Caco-2 (cell line): ENCODE data around the gene COL24A1. TPM values are rescaled to one million over a fixed set of nuclear protein-coding genes. Genes with fewer than 3 reads are reported as not detected.
"Not testable (repeated sequence)": the region's sequence is repeated elsewhere in the genome, so short reads cannot be mapped to it uniquely, and the experiment has no call there.

Experiments
- BruUV-seq: library from RNA; stranded (reverse); fragments of 400-500 nt; replicated peaks from 2 replicates; lab custom pipeline; 2021; lab: Mats Ljungman, UMichigan
- CTCF ChIA-PET: fragments of 300-600 bp; sonication (Branson Sonifier 250); formaldehyde crosslinking; loops from one replicate; lab custom pipeline; 2022; ENCODE audit warnings: antibody characterized with exemption; lab: Charles Lee
- POLR2A ChIA-PET: fragments of 300-600 bp; sonication (Branson Sonifier 250); formaldehyde crosslinking; loops from one replicate; lab custom pipeline; 2022; ENCODE audit warnings: antibody characterized with exemption; lab: Charles Lee
- DNase-seq, 2 experiments: peaks; one replicate each; pipeline versions ENCODE4 v3.0.0 to v3.0.0-alpha.2; 2020 to 2022
- H3K27me3 ChIP-seq: replicated peaks from 2 replicates; pipeline ENCODE4 v1.6.0; 2011; ENCODE audit warnings: low read length; ENCODE audit not compliant: control insufficient read depth, insufficient read depth
- H3K36me3 ChIP-seq: 2 replicates; pipeline ENCODE4 v1.5.1; 2011; ENCODE audit warnings: low read length; ENCODE audit not compliant: control insufficient read depth, insufficient read depth
- H3K4me1 ChIP-seq: fragments of 250-450 bp; sonication (Bioruptor Pico); 2 replicates; pipeline ENCODE4 v1.5.1; 2020; ENCODE audit warnings: mild to moderate bottlenecking
- H3K4me3 ChIP-seq: 2 replicates; pipeline ENCODE4 v1.5.1; 2011; ENCODE audit warnings: low read depth, mild to moderate bottlenecking, control low read depth, low read length
- H3K9me3 ChIP-seq: fragments of 250-450 bp; sonication (Bioruptor Pico); 2 replicates; pipeline ENCODE4 v1.5.1; 2020; ENCODE audit warnings: mild to moderate bottlenecking, moderate library complexity
- H3K27ac Mint-ChIP-seq: one replicate; pipeline ENCODE4 v1.8.0; 2022; ENCODE audit warnings: mixed read lengths; ENCODE audit not compliant: unreplicated experiment
- H3K27me3 Mint-ChIP-seq: one replicate; pipeline ENCODE4 v1.8.0; 2022; ENCODE audit warnings: mixed read lengths; ENCODE audit not compliant: insufficient read depth, unreplicated experiment
- H3K36me3 Mint-ChIP-seq: one replicate; pipeline ENCODE4 v1.8.0; 2022; ENCODE audit warnings: mild to moderate bottlenecking, mixed read lengths; ENCODE audit not compliant: insufficient read depth, unreplicated experiment
- H3K4me1 Mint-ChIP-seq: one replicate; pipeline ENCODE4 v1.8.0; 2022; ENCODE audit warnings: low read depth, mixed read lengths; ENCODE audit not compliant: unreplicated experiment
- H3K4me3 Mint-ChIP-seq: one replicate; pipeline ENCODE4 v1.8.0; 2022; ENCODE audit warnings: mild to moderate bottlenecking, moderate library complexity, mixed read lengths; ENCODE audit not compliant: unreplicated experiment
- H3K9me3 Mint-ChIP-seq: one replicate; pipeline ENCODE4 v1.8.0; 2022; ENCODE audit warnings: mixed read lengths; ENCODE audit not compliant: unreplicated experiment
- CTCF ChIP-seq, 2 experiments: fragments of 200-600 bp in 1 of 2; IDR thresholded peaks; 1 replicate in 1 of 2; 2 replicates in 1 of 2; pipeline versions ENCODE4 v1.5.1 to v1.8.0; 2011 to 2022; ENCODE audit warnings: antibody characterized with exemption in 1 of 2, control low read depth in 1 of 2, inconsistent platforms in 1 of 2, low read depth in 1 of 2, low read length in 1 of 2, mild to moderate bottlenecking in 1 of 2, moderate library complexity in 1 of 2; ENCODE audit not compliant: insufficient read depth in 1 of 2, severe bottlenecking in 1 of 2, unreplicated experiment in 1 of 2
- intact Hi-C: fragments of 100-400 bp; cut with micrococcal nuclease; formaldehyde crosslinking; loops from one replicate; pipeline ENCODE4 v1.10.0; 2022; ENCODE audit not compliant: unreplicated experiment
- total RNA-seq: library from RNA; stranded (reverse); gene quantifications from 2 replicates; pipeline ENCODE4 v1.2.3, GENCODE V29; 2022

COL24A1 gene
- total RNA-seq, 1 experiment from 2014 or later, result 0.07 TPM

- no peak for TF ChIP-seq CTCF (IDR thresholded peaks at IDR 0.05; ENCODE audit: insufficient read depth in 1 of 2, low read depth in 1 of 2, low read length in 1 of 2, severe bottlenecking in 1 of 2, unreplicated experiment in 1 of 2)
- Histone ChIP-seq H3K27me3 (no peaks in the 10 kb centered on the region), H3K36me3 (no peaks in the 10 kb centered on the region), H3K9me3 (no peaks in the 10 kb centered on the region), H3K4me3 (no peak overlapping the region), H3K4me1 (no peaks in the 10 kb centered on the region; the same call in 1 of the 2 replicates)
- ChIA-PET CTCF (no interaction called here), POLR2A (no interaction called here)
- Mint-ChIP-seq H3K36me3 (no peaks in the 10 kb centered on the region), H3K27ac (no peak overlapping the region), H3K9me3 (no peaks in the 10 kb centered on the region), H3K4me1 (peaks cover 7% of the 10 kb centered on the region), H3K4me3 (no peak overlapping the region), H3K27me3 (no peaks in the 10 kb centered on the region)
- no peak for DNase-seq
- no TSS peak for BruUV-seq
- intact Hi-C loops, result no loop called here
Measured at GRCh38 chr1:86085741-86086409, 70.7 kb downstream of the COL24A1 start.

- intact Hi-C loops, result no loop called here
- CTCF ChIA-PET, result no interaction called here
Measured at GRCh38 chr1:86084998-86085397, 71.6 kb downstream of the COL24A1 start.

GRCh38 chr1:86082183-86082582 is 74.4 kb downstream of the COL24A1 start:
- H3K4me1 ChIP-seq, result no peaks in the 10 kb centered on the region; the same call in 1 of the 2 replicates
- POLR2A ChIA-PET, result no interaction called here
- H3K9me3 ChIP-seq, result no peaks in the 10 kb centered on the region
- no peak overlapping the region for H3K4me3 ChIP-seq
- Mint-ChIP-seq H3K27me3 (no peaks in the 10 kb centered on the region), H3K4me1 (peaks cover 7% of the 10 kb centered on the region), H3K4me3 (no peak overlapping the region), H3K27ac (no peak overlapping the region), H3K36me3 (no peaks in the 10 kb centered on the region), H3K9me3 (no peaks in the 10 kb centered on the region)
- intact Hi-C loops, result no loop called here
- no TSS peak for BruUV-seq
- no peaks in the 10 kb centered on the region for H3K36me3 ChIP-seq
- H3K27me3 ChIP-seq, result no peaks in the 10 kb centered on the region
- DNase-seq, result no peak
- no peak for TF ChIP-seq CTCF (IDR thresholded peaks at IDR 0.05; ENCODE audit: insufficient read depth in 1 of 2, low read depth in 1 of 2, low read length in 1 of 2, severe bottlenecking in 1 of 2, unreplicated experiment in 1 of 2)
- CTCF ChIA-PET, result no interaction called here

More at GRCh38 chr1:86084998-86085397, 71.6 kb downstream of the COL24A1 start:
- H3K36me3 ChIP-seq, result no peaks in the 10 kb centered on the region
- Mint-ChIP-seq H3K9me3 (no peaks in the 10 kb centered on the region), H3K4me1 (peaks cover 7% of the 10 kb centered on the region), H3K36me3 (no peaks in the 10 kb centered on the region), H3K27ac (no peak overlapping the region), H3K4me3 (no peak overlapping the region), H3K27me3 (no peaks in the 10 kb centered on the region)
- H3K4me1 ChIP-seq, result no peaks in the 10 kb centered on the region; the same call in 1 of the 2 replicates
- no peaks in the 10 kb centered on the region for H3K9me3 ChIP-seq
- BruUV-seq, result no TSS peak
- no peaks in the 10 kb centered on the region for H3K27me3 ChIP-seq
- TF ChIP-seq CTCF (IDR thresholded peaks at IDR 0.05; ENCODE audit: insufficient read depth in 1 of 2, low read depth in 1 of 2, low read length in 1 of 2, severe bottlenecking in 1 of 2, unreplicated experiment in 1 of 2), result no peak
- H3K4me3 ChIP-seq, result no peak overlapping the region
- no peak for DNase-seq
- POLR2A ChIA-PET, result no interaction called here

- H3K4me3 Mint-ChIP-seq, H3K27me3 ChIP-seq, H3K4me3 ChIP-seq, H3K27ac Mint-ChIP-seq, H3K4me1 ChIP-seq, H3K36me3 Mint-ChIP-seq, DNase-seq, H3K36me3 ChIP-seq, H3K9me3 ChIP-seq, H3K9me3 Mint-ChIP-seq, BruUV-seq, H3K27me3 Mint-ChIP-seq, CTCF ChIA-PET, POLR2A ChIA-PET, H3K4me1 Mint-ChIP-seq, intact Hi-C loops: not testable (repeated sequence)
Measured at GRCh38 chr1:86072474-86072873, 84.1 kb downstream of the COL24A1 start.

GRCh38 chr1:86071870-86072269 is 84.7 kb downstream of the COL24A1 start:
- H3K4me1 Mint-ChIP-seq, POLR2A ChIA-PET, H3K4me3 ChIP-seq, H3K9me3 ChIP-seq, CTCF ChIA-PET, H3K27me3 ChIP-seq, DNase-seq, H3K4me1 ChIP-seq, H3K27ac Mint-ChIP-seq, H3K4me3 Mint-ChIP-seq, intact Hi-C loops, H3K9me3 Mint-ChIP-seq, BruUV-seq, H3K36me3 Mint-ChIP-seq, H3K27me3 Mint-ChIP-seq, H3K36me3 ChIP-seq: not testable (repeated sequence)
